RWPE2 (cell line): Measurements from ENCODE around the gene SPRN.

Experiments
- ATAC-seq: fragments of 200-7000 bp; cut with Tn5 transposase; 3 replicates; pipeline ENCODE4 v1.9.1; 2021; ENCODE audit warnings: low read depth
- DNase-seq: peaks from one replicate; pipeline ENCODE4 v3.0.0-alpha.2; 2020; ENCODE audit warnings: low spot score
- H3K27ac ChIP-seq: fragments of 450-650 bp; 2 replicates; pipeline ENCODE4 v1.5.1; 2017; ENCODE audit warnings: mild to moderate bottlenecking; ENCODE audit not compliant: poor library complexity, severe bottlenecking
- H3K27me3 ChIP-seq: fragments of 250-450 bp; sonication (Bioruptor Pico); 2 replicates; pipeline ENCODE4 v1.5.1; 2021; ENCODE audit warnings: mild to moderate bottlenecking, moderate library complexity; ENCODE audit not compliant: insufficient read depth, poor library complexity, severe bottlenecking
- H3K36me3 ChIP-seq: fragments of 250-450 bp; sonication (Bioruptor Pico); 2 replicates; pipeline ENCODE4 v1.5.1; 2020; ENCODE audit warnings: low read depth, mild to moderate bottlenecking, moderate library complexity
- H3K4me1 ChIP-seq: fragments of 250-450 bp; sonication (Bioruptor Pico); 2 replicates; pipeline ENCODE4 v1.5.1; 2021; ENCODE audit warnings: mild to moderate bottlenecking, moderate library complexity; ENCODE audit not compliant: insufficient read depth, poor library complexity, severe bottlenecking
- H3K4me3 ChIP-seq: fragments of 250-450 bp; sonication (Bioruptor Pico); 2 replicates; pipeline ENCODE4 v1.5.1; 2021; ENCODE audit warnings: mild to moderate bottlenecking, moderate library complexity; ENCODE audit not compliant: severe bottlenecking
- H3K9me3 ChIP-seq: fragments of 250-450 bp; sonication (Bioruptor Pico); 2 replicates; pipeline ENCODE4 v1.5.1; 2021; ENCODE audit warnings: mild to moderate bottlenecking, moderate library complexity; ENCODE audit not compliant: severe bottlenecking
- CTCF ChIP-seq: fragments of 450-650 bp; IDR thresholded peaks from one replicate; pipeline ENCODE4 v1.5.1; 2017; ENCODE audit warnings: mild to moderate bottlenecking, moderate library complexity; ENCODE audit not compliant: poor library complexity, severe bottlenecking

The SPRN gene

GRCh38 chr10:133467286-133467911 is 43.0 kb upstream of the SPRN start:
- no peak for ATAC-seq

GRCh38 chr10:133466683-133467275 is 42.4 kb upstream of the SPRN start:
- TF ChIP-seq CTCF = no peak
- no peak overlapping the region for H3K27ac ChIP-seq
- H3K27me3 ChIP-seq = no peaks in the 10 kb centered on the region
- H3K9me3 ChIP-seq = no peaks in the 10 kb centered on the region
- ATAC-seq (no peak), DNase-seq (peak; percentile 41)
- H3K4me3 ChIP-seq = no peak overlapping the region
- H3K36me3 ChIP-seq = no peaks in the 10 kb centered on the region
- H3K4me1 ChIP-seq = no peaks in the 10 kb centered on the region

More at GRCh38 chr10:133467286-133467911, 43.0 kb upstream of the SPRN start:
- H3K4me3 ChIP-seq = no peak overlapping the region
- DNase-seq = no peak
- no peak overlapping the region for H3K27ac ChIP-seq
- no peaks in the 10 kb centered on the region for H3K27me3 ChIP-seq
- no peaks in the 10 kb centered on the region for H3K9me3 ChIP-seq
- no peaks in the 10 kb centered on the region for H3K36me3 ChIP-seq
- no peaks in the 10 kb centered on the region for H3K4me1 ChIP-seq
- no peak for TF ChIP-seq CTCF

- no peak overlapping the region for H3K27ac ChIP-seq
- no peaks in the 10 kb centered on the region for H3K9me3 ChIP-seq
- no peak for DNase-seq
- no peaks in the 10 kb centered on the region for H3K4me1 ChIP-seq
- no peak for ATAC-seq
- TF ChIP-seq CTCF = no peak
- no peak overlapping the region for H3K4me3 ChIP-seq
- H3K27me3 ChIP-seq = no peaks in the 10 kb centered on the region
- H3K36me3 ChIP-seq = no peaks in the 10 kb centered on the region
Observed at GRCh38 chr10:133465950-133466474, 41.6 kb upstream of the SPRN start.

GRCh38 chr10:133465191-133465949 is 40.9 kb upstream of the SPRN start:
- H3K27ac ChIP-seq = no peak overlapping the region
- no peaks in the 10 kb centered on the region for H3K4me1 ChIP-seq
- no peak overlapping the region for H3K4me3 ChIP-seq
- TF ChIP-seq CTCF = no peak
- no peaks in the 10 kb centered on the region for H3K9me3 ChIP-seq
- ATAC-seq = no peak
- no peaks in the 10 kb centered on the region for H3K36me3 ChIP-seq
- no peak for DNase-seq
- H3K27me3 ChIP-seq = no peaks in the 10 kb centered on the region
